DND-41 (cell line): ENCODE measurements around the gene TMEM256.
"Not testable (repeated sequence)": the region's sequence is repeated elsewhere in the genome, so short reads cannot be mapped to it uniquely, and the experiment has no call there.

Experiments used
- ATAC-seq: fragments of 200-7000 bp; cut with Tn5 transposase; 3 replicates; pipeline ENCODE4 v1.9.1; 2021; ENCODE audit warnings: low read depth; ENCODE audit not compliant: insufficient read depth
- DNase-seq: peaks from one replicate; pipeline ENCODE4 v3.0.0-alpha.2; 2020
- H2AFZ ChIP-seq: 2 replicates; pipeline ENCODE4 v1.6.0; 2012; ENCODE audit warnings: low read depth, low read length
- H3K27ac ChIP-seq: 2 replicates; pipeline ENCODE4 v1.5.1; 2012; ENCODE audit warnings: low read length, inconsistent platforms
- H3K27me3 ChIP-seq: fragments of 200-600 bp; sonication (generic); 2 replicates; pipeline ENCODE4 v1.6.0; 2012; ENCODE audit warnings: low read length, mild to moderate bottlenecking, inconsistent platforms; ENCODE audit not compliant: insufficient read depth, poor library complexity
- H3K36me3 ChIP-seq: 2 replicates; pipeline ENCODE4 v1.5.1; 2012; ENCODE audit warnings: low read length, inconsistent platforms; ENCODE audit not compliant: insufficient read depth
- H3K4me1 ChIP-seq: 2 replicates; pipeline ENCODE4 v1.5.1; 2012; ENCODE audit warnings: mild to moderate bottlenecking, low read length; ENCODE audit not compliant: insufficient read depth
- H3K4me2 ChIP-seq: 2 replicates; pipeline ENCODE4 v1.6.0; 2012; ENCODE audit warnings: mild to moderate bottlenecking, moderate library complexity, low read length, inconsistent platforms; ENCODE audit not compliant: insufficient read depth
- H3K4me3 ChIP-seq, 2 experiments: fragments of 200-600 bp in 1 of 2; shearing (Covaris generic) in 1 of 2; 2 replicates each; pipeline ENCODE4 v1.5.1; 2012 to 2016; ENCODE audit warnings: inconsistent platforms in 2 of 2, low read length in 2 of 2, mild to moderate bottlenecking in 2 of 2, low read depth in 1 of 2, moderate library complexity in 1 of 2
- H3K79me2 ChIP-seq: 2 replicates; pipeline ENCODE4 v1.6.0; 2012; ENCODE audit warnings: low read length, inconsistent platforms; ENCODE audit not compliant: insufficient read depth
- H3K9ac ChIP-seq: 2 replicates; pipeline ENCODE4 v1.6.0; 2012; ENCODE audit warnings: low read depth, mild to moderate bottlenecking, inconsistent platforms, low read length, moderate library complexity
- H3K9me3 ChIP-seq: 2 replicates; pipeline ENCODE4 v1.5.1; 2012; ENCODE audit warnings: low read length, moderate library complexity, mild to moderate bottlenecking, inconsistent platforms; ENCODE audit not compliant: insufficient read depth, severe bottlenecking
- H4K20me1 ChIP-seq: 2 replicates; pipeline ENCODE4 v1.6.0; 2012; ENCODE audit warnings: low read length; ENCODE audit not compliant: insufficient read depth
- CTCF ChIP-seq: IDR thresholded peaks from 2 replicates; pipeline ENCODE4 v1.5.1; 2012; ENCODE audit warnings: borderline replicate concordance, low read length, moderate library complexity, mild to moderate bottlenecking; ENCODE audit not compliant: poor library complexity, severe bottlenecking; ENCODE audit errors: extremely low read depth
- EZH2 ChIP-seq: IDR thresholded peaks from 3 replicates; pipeline ENCODE4 v1.6.1; 2012; ENCODE audit warnings: borderline replicate concordance, low read depth, mild to moderate bottlenecking, moderate library complexity, low read length, inconsistent platforms; ENCODE audit not compliant: severe bottlenecking

The TMEM256 gene

GRCh38 chr17:7367918-7368598 is 35.8 kb downstream of the TMEM256 start:
- H3K27ac ChIP-seq, result no peak overlapping the region
- no peaks in the 10 kb centered on the region for H3K9me3 ChIP-seq
- H4K20me1 ChIP-seq, result no peaks in the 10 kb centered on the region
- H3K4me2 ChIP-seq, result no peak overlapping the region
- no peak overlapping the region for H3K4me3 ChIP-seq
- no peak overlapping the region for H3K9ac ChIP-seq
- no peaks in the 10 kb centered on the region for H3K27me3 ChIP-seq
- ATAC-seq (no peak), DNase-seq (no peak)
- TF ChIP-seq CTCF, result no peak
- no peak for TF ChIP-seq EZH2
- no peak overlapping the region for H2AFZ ChIP-seq
- H3K79me2 ChIP-seq, result no peaks in the 10 kb centered on the region
- no peaks in the 10 kb centered on the region for H3K4me1 ChIP-seq
- no peaks in the 10 kb centered on the region for H3K36me3 ChIP-seq

GRCh38 chr17:7367083-7367482 is 36.8 kb downstream of the TMEM256 start:
- no peaks in the 10 kb centered on the region for H3K36me3 ChIP-seq
- H3K4me3 ChIP-seq, result no peak overlapping the region
- H4K20me1 ChIP-seq, result no peaks in the 10 kb centered on the region
- no peaks in the 10 kb centered on the region for H3K9me3 ChIP-seq
- no peaks in the 10 kb centered on the region for H3K27me3 ChIP-seq
- no peak overlapping the region for H3K27ac ChIP-seq
- H3K4me1 ChIP-seq, result no peaks in the 10 kb centered on the region
- TF ChIP-seq CTCF (no peak), EZH2 (no peak)
- no peaks in the 10 kb centered on the region for H3K79me2 ChIP-seq
- H3K4me2 ChIP-seq, result no peak overlapping the region
- H3K9ac ChIP-seq, result no peak overlapping the region
- no peak overlapping the region for H2AFZ ChIP-seq
- DNase-seq (no peak), ATAC-seq (no peak)

GRCh38 chr17:7365963-7366362 is 37.9 kb downstream of the TMEM256 start:
- H3K4me1 ChIP-seq, H2AFZ ChIP-seq, H3K4me3 ChIP-seq, H3K9ac ChIP-seq, H3K36me3 ChIP-seq, H3K9me3 ChIP-seq, ATAC-seq, H4K20me1 ChIP-seq, H3K4me2 ChIP-seq, DNase-seq, H3K27ac ChIP-seq, H3K27me3 ChIP-seq, H3K79me2 ChIP-seq: not testable (repeated sequence)

GRCh38 chr17:7363311-7363710 is 40.6 kb downstream of the TMEM256 start:
- H3K79me2 ChIP-seq, result no peaks in the 10 kb centered on the region
- H3K9ac ChIP-seq, result no peak overlapping the region
- ATAC-seq, result no peak
- H4K20me1 ChIP-seq, result no peaks in the 10 kb centered on the region
- no peaks in the 10 kb centered on the region for H3K4me1 ChIP-seq
- H3K4me2 ChIP-seq, result no peak overlapping the region
- H2AFZ ChIP-seq, result no peak overlapping the region
- no peaks in the 10 kb centered on the region for H3K36me3 ChIP-seq
- H3K27ac ChIP-seq, result no peak overlapping the region
- H3K9me3 ChIP-seq, result no peaks in the 10 kb centered on the region
- no peaks in the 10 kb centered on the region for H3K27me3 ChIP-seq
- no peak for DNase-seq
- H3K4me3 ChIP-seq, result no peak overlapping the region
- no peak for TF ChIP-seq EZH2
- no peak for TF ChIP-seq CTCF
